SH-SY5Y (cell line): ENCODE measurements around the gene RPL32.

Source experiments
- GATA2 ChIP-seq: IDR thresholded peaks from 2 replicates; pipeline ENCODE4 v1.6.1; 2011; ENCODE audit warnings: mild to moderate bottlenecking, low read depth, low read length
- GATA3 ChIP-seq: IDR thresholded peaks from 2 replicates; pipeline ENCODE4 v1.6.1; 2011; ENCODE audit warnings: low read depth, mild to moderate bottlenecking, low read length, moderate library complexity

DNA sequence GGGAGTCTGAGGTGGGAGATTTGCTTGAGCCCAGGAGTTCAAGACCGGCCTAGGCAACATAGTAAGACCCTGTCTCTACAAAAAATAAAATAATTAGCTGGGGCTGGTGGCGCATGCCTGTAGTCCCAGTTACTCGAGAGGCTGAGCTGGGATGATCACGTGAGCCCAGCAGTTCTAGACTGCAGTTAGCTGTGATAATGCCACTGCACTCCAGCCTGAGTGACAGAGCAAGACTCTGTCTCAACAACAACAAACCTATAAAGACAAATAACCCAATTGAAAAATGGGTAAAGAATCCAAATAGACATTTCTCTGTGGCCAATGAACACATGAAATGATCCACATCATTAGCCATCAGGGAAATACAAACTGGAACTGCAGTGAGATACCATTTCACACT lies 1.1 kb upstream of the RPL32 start:
- TF ChIP-seq GATA2 = no peak
- TF ChIP-seq GATA3 = no peak
